GM06990 (cell line): ENCODE measurements around the gene MYMX.
"Not testable (repeated sequence)": the region's sequence is repeated elsewhere in the genome, so short reads cannot be mapped to it uniquely, and the experiment has no call there.

ENCODE experiments used
- DNase-seq: peaks from one replicate; pipeline ENCODE4 v3.0.0-alpha.2; 2011; ENCODE audit not compliant: insufficient read length; ENCODE audit errors: extremely low read depth
- H3K27me3 ChIP-seq: replicated peaks from 2 replicates; pipeline ENCODE4 v1.6.0; 2011; ENCODE audit warnings: low read length; ENCODE audit not compliant: control insufficient read depth, insufficient read depth
- H3K36me3 ChIP-seq: 2 replicates; pipeline ENCODE4 v1.5.1; 2011; ENCODE audit warnings: low read length; ENCODE audit not compliant: control insufficient read depth, insufficient read depth
- H3K4me3 ChIP-seq: replicated peaks from 2 replicates; pipeline ENCODE4 v1.5.1; 2011; ENCODE audit warnings: low read depth, mild to moderate bottlenecking, control low read depth, low read length
- TF ChIP-seq, protein P1 (sequence below): IDR thresholded peaks from 2 replicates; pipeline ENCODE4 v1.5.1; 2011; ENCODE audit warnings: low read length, control low read depth, mild to moderate bottlenecking, inconsistent platforms; ENCODE audit not compliant: insufficient read depth, poor library complexity, severe bottlenecking

MYMX gene

DNA sequence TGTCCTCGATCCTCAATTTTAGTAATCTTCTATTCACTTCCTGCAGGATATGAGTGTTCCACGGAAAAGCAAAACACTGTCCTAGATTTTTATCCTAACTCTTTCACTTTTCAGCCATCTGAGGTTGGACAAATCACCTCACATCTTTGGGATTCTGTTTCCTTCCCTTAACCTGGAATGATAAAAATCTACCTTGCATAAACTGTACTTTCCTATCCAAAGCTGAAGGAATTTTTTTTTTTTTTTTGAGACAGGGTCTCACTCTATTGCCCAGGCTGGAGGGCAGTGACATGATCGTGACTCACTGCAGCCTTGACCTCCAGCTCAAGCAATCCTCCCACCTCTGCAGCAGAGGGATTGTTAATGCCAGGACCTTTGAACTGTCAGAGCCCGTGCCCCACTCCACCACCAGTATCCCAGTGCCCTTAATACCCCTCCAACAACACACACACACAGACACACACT is 37.6 kb upstream of the MYMX start:
- no peak overlapping the region for H3K4me3 ChIP-seq
- no peaks in the 10 kb centered on the region for H3K36me3 ChIP-seq
- DNase-seq: no peak
- H3K27me3 ChIP-seq: no peaks in the 10 kb centered on the region
- TF ChIP-seq, protein P1, sequence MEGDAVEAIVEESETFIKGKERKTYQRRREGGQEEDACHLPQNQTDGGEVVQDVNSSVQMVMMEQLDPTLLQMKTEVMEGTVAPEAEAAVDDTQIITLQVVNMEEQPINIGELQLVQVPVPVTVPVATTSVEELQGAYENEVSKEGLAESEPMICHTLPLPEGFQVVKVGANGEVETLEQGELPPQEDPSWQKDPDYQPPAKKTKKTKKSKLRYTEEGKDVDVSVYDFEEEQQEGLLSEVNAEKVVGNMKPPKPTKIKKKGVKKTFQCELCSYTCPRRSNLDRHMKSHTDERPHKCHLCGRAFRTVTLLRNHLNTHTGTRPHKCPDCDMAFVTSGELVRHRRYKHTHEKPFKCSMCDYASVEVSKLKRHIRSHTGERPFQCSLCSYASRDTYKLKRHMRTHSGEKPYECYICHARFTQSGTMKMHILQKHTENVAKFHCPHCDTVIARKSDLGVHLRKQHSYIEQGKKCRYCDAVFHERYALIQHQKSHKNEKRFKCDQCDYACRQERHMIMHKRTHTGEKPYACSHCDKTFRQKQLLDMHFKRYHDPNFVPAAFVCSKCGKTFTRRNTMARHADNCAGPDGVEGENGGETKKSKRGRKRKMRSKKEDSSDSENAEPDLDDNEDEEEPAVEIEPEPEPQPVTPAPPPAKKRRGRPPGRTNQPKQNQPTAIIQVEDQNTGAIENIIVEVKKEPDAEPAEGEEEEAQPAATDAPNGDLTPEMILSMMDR: no peak

DNA sequence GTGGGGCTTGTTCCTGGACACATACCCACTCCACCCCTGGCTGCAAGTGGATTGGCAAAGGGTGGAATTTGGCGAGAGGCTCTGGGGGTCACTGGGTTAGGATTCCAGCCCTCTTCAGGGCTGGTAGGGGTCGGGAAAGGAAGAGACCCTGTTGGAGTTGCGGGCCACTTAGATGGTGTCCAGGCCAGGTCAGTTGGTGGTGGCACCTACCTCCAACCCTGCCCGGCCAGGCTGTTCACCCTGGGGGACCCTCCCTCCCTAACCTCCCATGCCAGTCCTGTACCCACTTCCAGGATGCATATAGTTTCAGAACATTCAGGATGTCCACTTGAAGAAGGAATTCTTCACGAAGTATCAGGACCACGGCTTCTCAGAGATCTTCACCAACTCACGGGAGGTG is 37.1 kb upstream of the MYMX start:
- TF ChIP-seq, protein P1: no peak
- Histone ChIP-seq H3K4me3 (no peak overlapping the region), H3K36me3 (no peaks in the 10 kb centered on the region), H3K27me3 (no peaks in the 10 kb centered on the region)
- no peak for DNase-seq

DNA sequence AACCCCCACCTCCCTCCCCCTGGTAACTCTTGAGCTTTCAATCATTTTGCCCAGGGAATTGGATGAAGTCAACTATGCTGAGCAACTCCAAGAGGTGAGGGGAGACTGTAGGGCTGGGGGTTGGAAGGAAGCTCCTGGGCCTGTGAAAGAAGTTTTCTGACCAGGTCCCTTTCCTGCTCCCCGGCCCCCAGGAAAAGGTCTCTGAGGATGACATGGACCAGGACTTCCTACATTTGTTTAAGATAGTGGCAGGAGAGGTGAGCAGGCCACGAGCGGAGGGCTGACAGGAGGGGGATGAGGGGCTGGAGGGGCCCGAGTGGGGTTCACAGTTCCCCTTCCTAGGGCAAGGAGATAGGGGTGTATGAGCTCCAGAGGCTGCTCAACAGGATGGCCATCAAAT is 36.3 kb upstream of the MYMX start:
- Histone ChIP-seq H3K27me3 (no peaks in the 10 kb centered on the region), H3K36me3 (no peaks in the 10 kb centered on the region), H3K4me3 (no peak overlapping the region)
- no peak for DNase-seq
- TF ChIP-seq, protein P1: no peak

DNA sequence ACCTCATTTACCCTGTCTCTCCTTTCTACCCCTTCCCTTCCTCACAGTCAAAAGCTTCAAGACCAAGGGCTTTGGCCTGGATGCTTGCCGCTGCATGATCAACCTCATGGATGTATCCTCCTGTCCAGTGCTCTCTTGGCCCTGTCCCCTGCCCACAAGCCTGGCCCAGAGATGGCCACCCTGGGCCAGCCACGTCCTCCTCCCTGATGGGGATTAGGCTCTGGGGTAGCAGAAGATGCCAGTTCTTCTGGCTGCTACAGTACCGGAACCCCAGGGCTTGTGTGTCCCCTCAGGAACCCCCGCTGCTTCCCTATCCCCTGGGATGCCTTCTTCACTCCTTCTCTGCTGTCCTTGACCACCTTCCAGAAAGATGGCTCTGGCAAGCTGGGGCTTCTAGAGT is 35.8 kb upstream of the MYMX start:
- DNase-seq: no peak
- Histone ChIP-seq H3K36me3 (no peaks in the 10 kb centered on the region), H3K4me3 (no peak overlapping the region), H3K27me3 (no peaks in the 10 kb centered on the region)
- TF ChIP-seq, protein P1: no peak

DNA sequence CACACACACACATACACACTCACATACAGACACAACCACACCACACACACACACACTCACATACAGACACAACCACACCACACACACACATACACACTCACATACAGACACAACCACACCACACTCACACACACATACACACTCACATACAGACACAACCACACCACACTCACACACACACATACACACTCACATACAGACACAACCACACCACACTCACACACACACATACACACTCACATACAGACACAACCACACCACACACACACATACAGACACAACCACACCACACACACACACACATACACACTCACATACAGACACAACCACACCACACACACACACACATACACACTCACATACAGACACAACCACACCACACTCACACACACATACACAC is 34.9 kb upstream of the MYMX start:
- not testable (repeated sequence) for H3K4me3 ChIP-seq, H3K27me3 ChIP-seq, H3K36me3 ChIP-seq, DNase-seq

DNA sequence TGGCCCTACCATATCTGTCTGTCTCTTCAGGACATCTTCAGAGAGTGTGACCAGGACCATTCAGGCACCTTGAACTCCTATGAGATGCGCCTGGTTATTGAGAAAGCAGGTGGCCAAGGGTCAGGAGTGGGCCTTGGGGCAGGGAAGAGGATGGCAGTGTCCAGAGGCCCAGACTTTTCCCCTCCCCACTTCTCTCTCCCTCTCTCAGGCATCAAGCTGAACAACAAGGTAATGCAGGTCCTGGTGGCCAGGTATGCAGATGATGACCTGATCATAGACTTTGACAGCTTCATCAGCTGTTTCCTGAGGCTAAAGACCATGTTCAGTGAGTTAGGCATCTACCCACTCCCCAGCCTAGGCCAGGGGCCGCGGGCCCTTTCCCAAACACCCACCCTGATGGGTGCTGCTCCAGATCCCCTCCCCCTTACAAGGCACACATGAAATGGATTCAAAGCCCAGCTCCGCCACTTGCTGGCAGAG is 33.8 kb upstream of the MYMX start:
- Histone ChIP-seq H3K36me3 (no peaks in the 10 kb centered on the region), H3K27me3 (no peaks in the 10 kb centered on the region), H3K4me3 (no peak overlapping the region)
- TF ChIP-seq, protein P1: no peak
- DNase-seq: no peak
